Stimulated activated CD8-positive, alpha-beta memory T cell treated with anti-CD3 and anti-CD28 coated beads, Interleukin-12 subunit alpha, Interleukin-12 subunit beta, amount 100 ng/mL, for 24 hours (primary cell): ENCODE measurements around the gene SORBS1.
"Not testable (repeated sequence)": the region's sequence is repeated elsewhere in the genome, so short reads cannot be mapped to it uniquely, and the experiment has no call there.

Source experiments
- DNase-seq: peaks from one replicate; pipeline ENCODE4 v3.0.0-alpha.2; 2020; ENCODE audit errors: extremely low read depth

The SORBS1 gene

GRCh38 chr10:95350830-95351228 is 210.3 kb downstream of the SORBS1 start:
- DNase-seq, result no peak

- DNase-seq, result no peak
These were observed 210.8 kb downstream of the SORBS1 start for GRCh38 chr10:95350219-95350829.

- DNase-seq, result not testable (repeated sequence)
These were observed 213.8 kb downstream of the SORBS1 start for GRCh38 chr10:95347402-95347766.

- no peak for DNase-seq
These were observed 214.3 kb downstream of the SORBS1 start for GRCh38 chr10:95346715-95347401.

- DNase-seq, result no peak
These were observed 217.6 kb downstream of the SORBS1 start for GRCh38 chr10:95343573-95343972.

GRCh38 chr10:95341716-95342130 is 219.4 kb downstream of the SORBS1 start:
- no peak for DNase-seq

- no peak for DNase-seq
These were observed 221.3 kb downstream of the SORBS1 start for GRCh38 chr10:95339863-95340262.

GRCh38 chr10:95337423-95338160 is 223.6 kb downstream of the SORBS1 start:
- DNase-seq, result no peak

- DNase-seq, result no peak
These were observed 224.5 kb downstream of the SORBS1 start for GRCh38 chr10:95336702-95337101.

- DNase-seq, result no peak
These were observed 225.1 kb downstream of the SORBS1 start for GRCh38 chr10:95335933-95336699.

GRCh38 chr10:95334805-95335144 is 226.4 kb downstream of the SORBS1 start:
- no peak for DNase-seq

GRCh38 chr10:95333997-95334804 is 227.0 kb downstream of the SORBS1 start:
- DNase-seq, result no peak

- no peak for DNase-seq
These were observed 228.4 kb downstream of the SORBS1 start for GRCh38 chr10:95332666-95333249.

GRCh38 chr10:95331596-95332130 is 229.5 kb downstream of the SORBS1 start:
- DNase-seq, result no peak

- no peak for DNase-seq
These were observed 230.2 kb downstream of the SORBS1 start for GRCh38 chr10:95330966-95331453.

- DNase-seq, result no peak
These were observed 231.9 kb downstream of the SORBS1 start for GRCh38 chr10:95329296-95329695.

- DNase-seq, result no peak
These were observed 233.2 kb downstream of the SORBS1 start for GRCh38 chr10:95328013-95328412.

- DNase-seq, result no peak
These were observed 233.8 kb downstream of the SORBS1 start for GRCh38 chr10:95327367-95327766.

- no peak for DNase-seq
These were observed 234.8 kb downstream of the SORBS1 start for GRCh38 chr10:95326396-95326795.

GRCh38 chr10:95325863-95326262 is 235.3 kb downstream of the SORBS1 start:
- DNase-seq, result no peak
